Heart left ventricle (tissue), 16 donors: Measurements from ENCODE around the gene CELSR1. TPM values are rescaled to one million over a fixed set of nuclear protein-coding genes. Genes with fewer than 3 reads are reported as not detected.

Experiments used
- ATAC-seq, 4 donors: fragments of 200-7000 bp; cut with Tn5 transposase; one replicate each; pipeline ENCODE4 v1.9.1; 2020 to 2022; ENCODE audit warnings: moderate library complexity in 4 of 4, mild to moderate bottlenecking in 3 of 4, moderate number of reproducible peaks in 1 of 4
- DNase-seq, 5 donors: peaks; one replicate each; pipeline ENCODE4 v3.0.0-alpha.2; 2020
- H3K27ac ChIP-seq, 12 donors: fragments of 200-600 bp; sonication (generic) in 4 of 12; one replicate each; pipeline versions ENCODE4 v1.5.0 to v1.8.0; 2016 to 2022; ENCODE audit warnings: mild to moderate bottlenecking in 2 of 12
- H3K27me3 ChIP-seq, 9 donors: fragments of 200-600 bp; sonication (generic) in 2 of 9; one replicate each; pipeline versions ENCODE4 v1.5.1 to v1.8.0; 2016 to 2022; ENCODE audit warnings: mild to moderate bottlenecking in 3 of 9
- H3K36me3 ChIP-seq, 9 donors: fragments of 200-600 bp; sonication (generic) in 2 of 9; one replicate each; pipeline versions ENCODE4 v1.5.0 to v1.8.0; 2018 to 2022; ENCODE audit warnings: mild to moderate bottlenecking in 2 of 9
- H3K4me1 ChIP-seq, 12 donors: fragments of 200-600 bp; sonication (generic) in 4 of 12; one replicate each; pipeline versions ENCODE4 v1.5.0 to v1.8.0; 2016 to 2022; ENCODE audit warnings: mild to moderate bottlenecking in 3 of 12
- H3K4me3 ChIP-seq, 12 donors: fragments of 200-600 bp; sonication (generic) in 4 of 12; one replicate each; pipeline versions ENCODE4 v1.5.0 to v1.8.0; 2017 to 2022; ENCODE audit warnings: mild to moderate bottlenecking in 9 of 12, moderate library complexity in 4 of 12
- H3K9me3 ChIP-seq, 12 donors: fragments of 200-600 bp; sonication (generic) in 4 of 12; one replicate each; pipeline versions ENCODE4 v1.5.0 to v1.8.0; 2016 to 2022; ENCODE audit warnings: mild to moderate bottlenecking in 1 of 12
- POLR2A ChIP-seq, 2 donors: fragments of 450-650 bp; IDR thresholded peaks; one replicate each; pipeline ENCODE4 v1.6.1; 2017; ENCODE audit warnings: antibody characterized with exemption in 2 of 2, mild to moderate bottlenecking in 2 of 2, moderate library complexity in 2 of 2
- WGBS, 4 donors: extraction: QIAGEN DNeasy Blood & Tissue Kit in 2 of 4; methylation state at CpG; one replicate each; pipeline versions ENCODE4 v1.1.5 to v1.1.7; 2013 to 2018; 5-methylcytosine and 5-hydroxymethylcytosine counted together
- intact Hi-C, 10 donors: fragments of 100-400 bp; cut with DNase I; formaldehyde crosslinking; loops; one replicate each; pipeline versions ENCODE4 v1.11.1 to v1.14.2; 2022
- polyA plus RNA-seq, 2 donors: library from polyadenylated mRNA; stranded (reverse); fragments of 200-250 nt; gene quantifications; one replicate each; pipeline ENCODE4 v1.2.3, GENCODE V29; 2013
- total RNA-seq, 9 donors: library from RNA; depleted of rRNA in 2 of 9; stranded (reverse); fragments of >200 nt in 2 of 9; fragmentation: NEBNext Ultra II Directional in 3 of 9; extraction: Animal tissue kit (Norgen Biotek cat#: 25700) in 3 of 9; gene quantifications; one replicate each; pipeline versions ENCODE4 v1.1.0 to v1.2.4, GENCODE V29; 2016 to 2023
- TF ChIP-seq, protein P1 (sequence below), 12 donors: fragments of 200-600 bp; sonication (generic) in 4 of 12; IDR thresholded peaks; one replicate each; pipeline versions ENCODE4 v1.5.0 to v1.8.0; 2018 to 2022; ENCODE audit warnings: antibody characterized with exemption in 12 of 12, mild to moderate bottlenecking in 5 of 12
- donor health status: ischemic (EF 13 %, LVEDD 7.1; RV severe dilation, severe dysfunction).
- donor health status: healthy with polysubstance abuse.
- donor health status: DM: no; HTN: yes; CAD: no.
- donor health status: DM: no; HTN: no; CAD: no.
- donor health status: ischemic (EF 25% LVEDD 6.9; RV normal size, moderate dysfunction).
- donor health status: ischemic (EF 25% LVEDD 5.7; RV mildly dilated, moderate dysfunction).
- donor health status: healthy.
- donor health status: DM: yes; HTN: yes; CAD: no.
- donor health status: ischemic (EF 35%, LVEDD 5.7; RV mildly dilated, moderate dysfunction).
- donor health status: nonischemic (EF 11% LVEDD 7.7; RV severe dilation, severe dysfunction).
- donor health status: DM: yes; HTN: yes; CAD: no.
- donor health status: PGD.
- donor health status: ischemic (EF 29% LVEDD 5.4; RV normal size, mild dysfunction).
- donor health status: nonischemic (EF 23%, LVEDD 6.1; RV moderate dilation, normal function).

The CELSR1 gene
- total and polyA plus RNA-seq, 11 donors = 5.9 to 15.8 (median 11.9) TPM

- WGBS, 4 donors = 92 to 95% (median 93%) methylated on average over 36 of the region's 36 CpGs
- Histone ChIP-seq H3K4me1 (peaks cover 0 to 8% (median 1%) of the 10 kb centered on the region in 12 donors), H3K4me3 (no peak overlapping the region), H3K36me3 (no peaks in the 10 kb centered on the region), H3K9me3 (no peaks in the 10 kb centered on the region), H3K27ac (no peak overlapping the region), H3K27me3 (no peaks in the 10 kb centered on the region)
- TF ChIP-seq, protein P1, sequence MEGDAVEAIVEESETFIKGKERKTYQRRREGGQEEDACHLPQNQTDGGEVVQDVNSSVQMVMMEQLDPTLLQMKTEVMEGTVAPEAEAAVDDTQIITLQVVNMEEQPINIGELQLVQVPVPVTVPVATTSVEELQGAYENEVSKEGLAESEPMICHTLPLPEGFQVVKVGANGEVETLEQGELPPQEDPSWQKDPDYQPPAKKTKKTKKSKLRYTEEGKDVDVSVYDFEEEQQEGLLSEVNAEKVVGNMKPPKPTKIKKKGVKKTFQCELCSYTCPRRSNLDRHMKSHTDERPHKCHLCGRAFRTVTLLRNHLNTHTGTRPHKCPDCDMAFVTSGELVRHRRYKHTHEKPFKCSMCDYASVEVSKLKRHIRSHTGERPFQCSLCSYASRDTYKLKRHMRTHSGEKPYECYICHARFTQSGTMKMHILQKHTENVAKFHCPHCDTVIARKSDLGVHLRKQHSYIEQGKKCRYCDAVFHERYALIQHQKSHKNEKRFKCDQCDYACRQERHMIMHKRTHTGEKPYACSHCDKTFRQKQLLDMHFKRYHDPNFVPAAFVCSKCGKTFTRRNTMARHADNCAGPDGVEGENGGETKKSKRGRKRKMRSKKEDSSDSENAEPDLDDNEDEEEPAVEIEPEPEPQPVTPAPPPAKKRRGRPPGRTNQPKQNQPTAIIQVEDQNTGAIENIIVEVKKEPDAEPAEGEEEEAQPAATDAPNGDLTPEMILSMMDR (IDR thresholded peaks at IDR 0.05) = no peak
- no peak for TF ChIP-seq POLR2A (IDR thresholded peaks at IDR 0.05)
- intact Hi-C loops = loop anchor here in 1 of 10 donors (10.0 kb wide), 1 partner anchor 133 kb away; no protein-coding TSS in a partner anchor
- DNase-seq (peak in 1 of 5 donors; percentile 37), ATAC-seq (peak in 1 of 4 donors; percentile 14)
Observed at GRCh38 chr22:46391486-46392136, 145.8 kb downstream of the CELSR1 start.

DNA sequence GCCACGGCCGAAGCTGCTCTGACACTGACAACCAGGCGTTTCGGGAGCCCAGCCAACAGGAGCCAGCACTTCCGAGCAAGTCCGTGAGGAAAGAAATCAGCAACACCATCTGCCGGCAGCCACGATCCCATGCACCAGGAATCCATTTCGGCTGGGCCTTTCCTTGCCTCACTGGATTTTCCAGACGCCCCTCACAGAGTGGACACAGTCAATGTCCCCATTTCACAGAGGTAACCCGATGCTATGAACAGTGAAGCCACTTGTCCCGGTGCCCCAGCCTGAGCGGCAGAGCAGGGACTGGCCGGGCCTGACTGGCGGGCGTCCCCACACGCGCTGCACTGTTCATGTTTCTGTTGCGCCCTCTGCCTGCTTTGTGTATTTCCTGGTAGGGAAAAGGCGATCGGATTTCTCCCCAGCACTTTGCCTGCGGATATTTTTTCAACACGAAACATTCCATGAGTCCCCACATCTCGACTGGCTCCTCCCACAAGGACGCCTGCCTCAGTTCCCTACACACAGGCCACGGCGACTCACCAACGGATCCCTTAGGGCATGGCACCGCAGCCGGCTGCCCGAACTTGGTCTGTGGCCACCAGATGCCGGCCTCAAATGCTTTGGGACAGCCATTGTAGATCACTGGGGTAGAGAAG, 146.6 kb downstream of the CELSR1 start:
- 52 to 57% (median 54%) methylated on average over 29 to 32 of the region's 32 CpGs for WGBS, 4 donors
- TF ChIP-seq, protein P1 (IDR thresholded peaks at IDR 0.05) = peak in 10 of 12 donors; percentile 9 to 67 (median 34)
- TF ChIP-seq POLR2A (IDR thresholded peaks at IDR 0.05) = no peak
- intact Hi-C loops = loop anchor here in 1 of 10 donors (10.0 kb wide), 1 partner anchor 134 kb away; no protein-coding TSS in a partner anchor
- H3K36me3 ChIP-seq = no peaks in the 10 kb centered on the region
- H3K27me3 ChIP-seq = no peaks in the 10 kb centered on the region
- peaks cover 0 to 8% (median 1%) of the 10 kb centered on the region in 12 donors for H3K4me1 ChIP-seq
- H3K4me3 ChIP-seq = peak overlapping the region in 3 of 12 donors; percentile 9 to 42 (median 41)
- H3K27ac ChIP-seq = peak overlapping the region in 3 of 12 donors; percentile 20 to 49 (median 32)
- H3K9me3 ChIP-seq = no peaks in the 10 kb centered on the region
- peak; percentile 24 to 82 (median 69) for ATAC-seq
- DNase-seq = peak; percentile 63 to 78 (median 76)

DNA sequence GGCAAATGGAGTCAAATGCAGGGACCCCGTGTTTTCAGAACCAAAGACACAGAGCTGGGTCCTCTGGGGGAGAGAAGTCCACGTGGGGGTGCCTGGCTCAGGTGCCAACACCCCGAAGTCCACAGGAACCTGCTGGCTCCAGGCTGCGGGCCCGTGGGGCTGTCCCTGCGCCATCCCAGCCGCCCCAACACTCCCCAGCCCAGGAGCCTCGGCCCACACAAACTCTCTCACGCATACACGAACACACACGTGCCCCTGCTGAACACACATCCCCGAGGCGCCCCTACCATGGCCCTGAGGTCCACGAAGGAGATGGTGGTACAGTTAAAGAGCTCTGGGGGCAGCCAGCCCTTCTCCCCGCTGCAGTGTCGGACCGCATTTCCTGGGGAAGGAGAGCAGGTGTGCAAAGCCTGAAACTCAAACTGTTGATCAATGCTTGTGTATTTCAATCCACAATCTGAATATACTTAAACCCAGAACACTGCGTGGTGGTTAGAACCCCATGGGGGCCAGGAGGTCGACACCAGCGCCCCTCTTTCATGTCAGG, 147.2 kb downstream of the CELSR1 start:
- H3K36me3 ChIP-seq = no peaks in the 10 kb centered on the region
- no peak for ATAC-seq

More for the DNA sequence above, 147.2 kb downstream of the CELSR1 start:
- Histone ChIP-seq H3K9me3 (no peaks in the 10 kb centered on the region), H3K4me3 (peak overlapping the region in 2 of 12 donors; percentile 41 to 42), H3K27ac (peak overlapping the region in 2 of 12 donors; percentile 20 to 32), H3K27me3 (no peaks in the 10 kb centered on the region), H3K4me1 (peaks cover 0 to 8% (median 1%) of the 10 kb centered on the region in 12 donors)
- intact Hi-C loops = loop anchor here in 1 of 10 donors (10.0 kb wide), 1 partner anchor 135 kb away; no protein-coding TSS in a partner anchor
- DNase-seq = no peak
- WGBS, 4 donors = 63 to 73% (median 70%) methylated on average over 13 to 20 of the region's 20 CpGs
- TF ChIP-seq, protein P1 (IDR thresholded peaks at IDR 0.05) = no peak
- no peak for TF ChIP-seq POLR2A (IDR thresholded peaks at IDR 0.05)
